PFSK-1 (cell line): ENCODE results near the gene CDKL2.

Experiments
- POLR2AphosphoS5 ChIP-seq: IDR thresholded peaks from 2 replicates; pipeline ENCODE4 v1.6.1; 2012; ENCODE audit warnings: low read depth, mild to moderate bottlenecking, control low read depth, low read length, moderate library complexity
- REST ChIP-seq, 2 experiments: IDR thresholded peaks; 2 replicates each; pipeline versions ENCODE4 v1.6.1 to v1.8.0; 2011 to 2012; ENCODE audit warnings: low read depth in 2 of 2, low read length in 2 of 2, control low read depth in 1 of 2, inconsistent platforms in 1 of 2, mild to moderate bottlenecking in 1 of 2, moderate library complexity in 1 of 2; ENCODE audit not compliant: insufficient read depth in 1 of 2
- SIN3A ChIP-seq: IDR thresholded peaks from 2 replicates; pipeline ENCODE4 v1.6.1; 2012; ENCODE audit warnings: mild to moderate bottlenecking, low read length, moderate library complexity, borderline replicate concordance; ENCODE audit not compliant: insufficient read depth
- TAF1 ChIP-seq: IDR thresholded peaks from 2 replicates; pipeline ENCODE4 v1.6.1; 2012; ENCODE audit warnings: low read length, control low read depth, borderline replicate concordance; ENCODE audit not compliant: insufficient read depth

DNA sequence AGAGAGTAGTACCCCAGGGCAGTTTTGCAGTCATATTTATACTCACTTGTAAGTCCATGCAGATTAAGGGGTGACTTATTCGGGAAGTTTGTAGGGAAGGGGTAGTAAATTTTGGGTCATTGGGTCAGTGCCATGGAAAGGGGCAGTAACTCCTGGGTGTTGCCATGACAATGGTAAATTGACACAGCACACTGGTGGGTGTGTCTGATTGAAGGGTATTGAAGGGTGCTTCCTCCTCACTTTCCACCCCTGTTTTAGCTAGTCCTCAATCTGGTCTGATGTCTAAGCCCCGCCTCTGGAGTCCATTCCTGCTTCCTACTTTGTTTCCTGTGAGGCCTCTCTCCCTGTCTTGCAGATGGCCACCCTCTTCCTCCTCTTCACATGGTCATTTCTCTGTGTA is 62.6 kb downstream of the CDKL2 start:
- TF ChIP-seq SIN3A, result no peak
- TF ChIP-seq POLR2AphosphoS5, result no peak
- no peak for TF ChIP-seq REST (IDR thresholded peaks at IDR 0.05; ENCODE audit: insufficient read depth in 1 of 2, low read depth in 2 of 2, low read length in 2 of 2)
- no peak for TF ChIP-seq TAF1
